Pancreas (tissue), 10 donors: ENCODE measurements around the gene GSTM5. TPM values are rescaled to one million over a fixed set of nuclear protein-coding genes. Genes with fewer than 3 reads are reported as not detected.

Experiments used
- ATAC-seq, 4 donors: fragments of 200-7000 bp; cut with Tn5 transposase; one replicate each; pipeline versions ENCODE4 v1.8.0 to v1.9.1; 2020; ENCODE audit warnings: mild to moderate bottlenecking in 4 of 4, moderate library complexity in 4 of 4
- DNase-seq, 6 donors: peaks; one replicate each; pipeline ENCODE4 v3.0.0-alpha.2; 2020
- FAIRE-seq: peaks from 2 replicates; lab custom pipeline; 2012; peaks lifted over from hg19 to GRCh38; lab: Jason Lieb, UNC
- H3K27ac ChIP-seq, 4 donors: fragments of 200-600 bp; sonication (generic); 1 replicate in 3 of 4; 2 replicates in 1 of 4; pipeline versions ENCODE4 v1.5.0 to v1.8.0; 2020
- H3K27me3 ChIP-seq, 4 donors: fragments of 200-600 bp; one replicate each; pipeline ENCODE4 v1.8.0; 2021
- H3K36me3 ChIP-seq, 3 donors: fragments of 200-600 bp; sonication (generic) in 1 of 3; one replicate each; pipeline versions ENCODE4 v1.5.0 to v1.8.0; 2020 to 2021
- H3K4me1 ChIP-seq, 3 donors: fragments of 200-600 bp; one replicate each; pipeline ENCODE4 v1.8.0; 2021
- H3K4me3 ChIP-seq, 4 donors: fragments of 200-600 bp; sonication (generic) in 2 of 4; one replicate each; pipeline versions ENCODE4 v1.5.0 to v1.8.0; 2020 to 2021
- H3K9me3 ChIP-seq, 4 donors: fragments of 200-600 bp; one replicate each; pipeline ENCODE4 v1.8.0; 2021
- WGBS, 2 donors: extraction: QIAGEN DNeasy Blood & Tissue Kit; methylation state at CpG; one replicate each; pipeline ENCODE4 v1.1.7; 2013; 5-methylcytosine and 5-hydroxymethylcytosine counted together
- intact Hi-C, 3 donors: fragments of 100-400 bp; cut with DNase I; formaldehyde crosslinking; loops; one replicate each; pipeline versions ENCODE4 v1.11.1 to v1.14.2; 2022
- polyA plus RNA-seq, 2 donors: library from polyadenylated mRNA; stranded (reverse); fragments of 200-250 nt; gene quantifications; one replicate each; pipeline ENCODE4 v1.2.3, GENCODE V29; 2013
- total RNA-seq, 6 donors: library from RNA; stranded (reverse); fragmentation: NEBNext Ultra II Directional in 4 of 6; extraction: Animal tissue kit (Norgen Biotek cat#: 25700) in 4 of 6; gene quantifications; one replicate each; pipeline versions ENCODE4 v1.2.1 to v1.2.4, GENCODE V29; 2021 to 2023
- TF ChIP-seq, protein P1 (sequence below), 4 donors: fragments of 200-600 bp; sonication (generic) in 3 of 4; IDR thresholded peaks; one replicate each; pipeline versions ENCODE4 v1.5.0 to v1.8.0; 2021; ENCODE audit warnings: antibody characterized with exemption in 4 of 4
- donor health status: healthy with polysubstance abuse.
- donor health status: DM: no; HTN: no; CAD: no; lungs with moderate emphysema.
- donor health status: DM: no; HTN: no; CAD: no.
- donor health status: control.
- donor health status: control.
- donor health status: Bipolar disorder and iron deficiency.
- donor health status: DM: yes; HTN: yes; CAD: no.
- donor health status: DM: no; HTN: no; CAD: no.
- donor health status: DM: no; HTN: no; CAD: no.
- donor health status: DM: yes; HTN: yes; CAD: no.

The GSTM5 gene
- total and polyA plus RNA-seq, 8 donors = 0.42 to 4.5 (median 2.1) TPM

DNA sequence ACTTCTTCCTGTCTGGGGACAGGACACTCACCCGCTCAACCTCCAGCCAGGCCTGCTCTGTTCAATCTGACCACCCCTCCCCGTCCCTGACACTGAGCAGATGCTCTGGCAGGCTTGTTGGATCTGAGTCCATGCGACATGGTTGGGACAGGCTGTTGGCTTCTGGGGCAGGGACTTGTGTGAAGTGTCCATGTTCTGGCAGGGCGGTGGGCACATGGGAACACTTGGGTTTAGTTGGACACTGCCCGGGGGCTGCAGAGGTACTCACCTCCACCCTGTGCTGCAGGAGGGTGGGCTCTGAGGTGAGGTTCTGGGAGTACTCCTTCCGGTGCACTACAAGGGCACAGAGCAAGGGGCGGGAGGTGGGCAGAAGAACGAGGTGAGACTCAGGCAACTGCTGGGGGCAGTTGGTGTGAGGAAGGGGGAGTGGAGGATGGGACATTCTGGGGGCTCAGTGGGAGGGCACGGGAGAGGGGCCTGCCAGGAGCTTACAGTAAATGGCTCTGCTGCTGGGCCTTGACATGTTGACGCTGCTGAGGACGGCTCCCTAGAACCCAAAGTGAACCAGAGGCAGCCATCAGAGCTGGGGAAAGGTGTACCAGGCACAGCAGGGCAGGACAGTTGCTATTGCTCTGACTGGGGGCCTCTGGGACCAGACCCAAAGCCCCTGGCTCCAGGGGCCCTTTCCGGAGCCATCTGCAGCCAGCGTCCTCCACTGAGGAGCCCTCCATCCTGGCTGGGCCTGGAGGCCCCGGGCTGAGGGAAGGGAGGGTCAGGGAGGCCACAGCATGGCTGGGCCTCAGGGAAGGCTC lies 49.4 kb downstream of the GSTM5 start:
- intact Hi-C loops = no loop called here
- 75 to 94% methylated on average over 14 of the region's 14 CpGs for WGBS, 2 donors
- ATAC-seq = no peak
- FAIRE-seq = no peak
- DNase-seq = peak in 2 of 6 donors; percentile 8 to 45
- no peak overlapping the region for H3K27ac ChIP-seq
- TF ChIP-seq, protein P1, sequence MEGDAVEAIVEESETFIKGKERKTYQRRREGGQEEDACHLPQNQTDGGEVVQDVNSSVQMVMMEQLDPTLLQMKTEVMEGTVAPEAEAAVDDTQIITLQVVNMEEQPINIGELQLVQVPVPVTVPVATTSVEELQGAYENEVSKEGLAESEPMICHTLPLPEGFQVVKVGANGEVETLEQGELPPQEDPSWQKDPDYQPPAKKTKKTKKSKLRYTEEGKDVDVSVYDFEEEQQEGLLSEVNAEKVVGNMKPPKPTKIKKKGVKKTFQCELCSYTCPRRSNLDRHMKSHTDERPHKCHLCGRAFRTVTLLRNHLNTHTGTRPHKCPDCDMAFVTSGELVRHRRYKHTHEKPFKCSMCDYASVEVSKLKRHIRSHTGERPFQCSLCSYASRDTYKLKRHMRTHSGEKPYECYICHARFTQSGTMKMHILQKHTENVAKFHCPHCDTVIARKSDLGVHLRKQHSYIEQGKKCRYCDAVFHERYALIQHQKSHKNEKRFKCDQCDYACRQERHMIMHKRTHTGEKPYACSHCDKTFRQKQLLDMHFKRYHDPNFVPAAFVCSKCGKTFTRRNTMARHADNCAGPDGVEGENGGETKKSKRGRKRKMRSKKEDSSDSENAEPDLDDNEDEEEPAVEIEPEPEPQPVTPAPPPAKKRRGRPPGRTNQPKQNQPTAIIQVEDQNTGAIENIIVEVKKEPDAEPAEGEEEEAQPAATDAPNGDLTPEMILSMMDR (IDR thresholded peaks at IDR 0.05) = no peak
- no peaks in the 10 kb centered on the region for H3K36me3 ChIP-seq
- H3K4me3 ChIP-seq = no peak overlapping the region
- H3K27me3 ChIP-seq = no peaks in the 10 kb centered on the region
- no peaks in the 10 kb centered on the region for H3K9me3 ChIP-seq
- no peaks in the 10 kb centered on the region for H3K4me1 ChIP-seq

DNA sequence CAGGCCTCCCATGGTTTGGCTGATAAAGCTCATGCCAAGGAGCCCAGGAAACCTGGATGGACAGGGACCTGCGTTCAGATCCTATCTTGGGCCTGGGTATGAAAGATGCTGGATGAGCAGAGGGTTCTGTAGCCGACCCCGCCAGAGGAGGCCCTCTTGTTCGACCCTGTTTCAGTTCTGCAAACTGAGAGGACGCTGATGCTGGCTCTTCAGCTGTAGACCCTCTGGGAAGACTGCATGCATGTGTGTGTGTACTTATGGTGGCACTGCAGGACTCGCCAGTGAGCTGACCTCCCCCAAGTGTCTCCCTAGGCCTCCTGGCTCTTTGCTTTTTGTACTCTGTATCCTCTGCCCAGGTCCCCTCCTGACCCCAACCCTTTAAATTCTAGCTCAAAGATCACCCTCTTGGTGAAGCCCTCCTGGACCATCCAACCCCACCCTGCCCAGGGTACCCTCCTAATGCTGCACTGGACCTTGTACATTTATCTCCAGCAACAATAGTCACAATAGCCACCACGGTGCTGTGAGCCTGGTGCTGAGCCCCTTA lies 50.1 kb downstream of the GSTM5 start:
- TF ChIP-seq, protein P1 (IDR thresholded peaks at IDR 0.05) = no peak
- DNase-seq = peak in 2 of 6 donors; percentile 5 to 31
- 76 to 92% methylated on average over 7 of the region's 7 CpGs for WGBS, 2 donors
- Histone ChIP-seq H3K4me1 (no peaks in the 10 kb centered on the region), H3K4me3 (no peak overlapping the region), H3K9me3 (no peaks in the 10 kb centered on the region), H3K27me3 (no peaks in the 10 kb centered on the region), H3K27ac (no peak overlapping the region), H3K36me3 (no peaks in the 10 kb centered on the region)
- no peak for ATAC-seq
- FAIRE-seq = no peak
- intact Hi-C loops = no loop called here

DNA sequence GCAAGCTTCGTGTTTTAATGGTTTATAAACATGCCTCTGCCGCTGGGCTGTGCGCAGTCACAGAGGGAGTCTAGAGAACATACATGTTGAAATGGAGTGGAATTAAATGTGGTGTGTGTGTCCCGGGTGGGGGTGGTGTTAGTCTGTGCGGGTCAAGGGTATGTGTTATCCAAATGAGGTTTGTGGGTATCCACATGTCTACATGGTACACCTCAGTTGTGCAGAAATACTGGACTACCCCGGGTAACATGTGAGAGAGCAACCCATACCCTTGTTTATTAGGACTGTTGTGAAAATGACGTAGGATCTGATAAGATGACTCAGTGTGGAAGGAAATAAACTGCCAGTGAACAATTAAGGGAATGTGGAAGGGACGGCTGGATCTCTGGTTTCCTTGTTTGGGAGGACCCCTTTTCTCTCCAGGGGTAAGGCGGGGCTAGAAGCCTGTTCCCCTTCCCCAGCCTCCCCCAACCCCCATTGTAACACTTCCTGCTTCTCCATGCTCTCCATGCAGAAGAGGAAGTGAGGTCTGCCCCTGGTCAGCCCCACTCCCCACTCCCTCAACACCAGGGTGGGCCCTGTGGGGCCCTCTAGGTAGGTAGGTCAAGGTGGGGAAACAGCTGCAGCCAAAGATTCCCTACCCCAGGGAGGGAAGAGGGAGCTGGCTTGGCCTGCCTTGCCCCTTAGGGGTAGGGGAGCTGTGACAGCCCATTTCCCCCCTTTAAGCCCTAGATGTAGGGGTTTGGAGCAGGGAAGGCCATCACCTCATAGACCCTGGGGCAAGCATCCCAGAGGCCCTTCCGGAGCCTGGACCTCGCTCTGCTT lies 51.0 kb downstream of the GSTM5 start:
- H3K4me3 ChIP-seq = no peak overlapping the region
- intact Hi-C loops = no loop called here
- FAIRE-seq = no peak
- TF ChIP-seq, protein P1 (IDR thresholded peaks at IDR 0.05) = no peak
- H3K36me3 ChIP-seq = no peaks in the 10 kb centered on the region
- DNase-seq = peak in 2 of 6 donors; percentile 20 to 41
- H3K27ac ChIP-seq = no peak overlapping the region
- ATAC-seq = peak in 3 of 4 donors; percentile 45 to 63 (median 53)
- no peaks in the 10 kb centered on the region for H3K4me1 ChIP-seq
- H3K27me3 ChIP-seq = no peaks in the 10 kb centered on the region
- 81% methylated on average over 11 of the region's 11 CpGs for WGBS, 2 donors
- H3K9me3 ChIP-seq = no peaks in the 10 kb centered on the region

DNA sequence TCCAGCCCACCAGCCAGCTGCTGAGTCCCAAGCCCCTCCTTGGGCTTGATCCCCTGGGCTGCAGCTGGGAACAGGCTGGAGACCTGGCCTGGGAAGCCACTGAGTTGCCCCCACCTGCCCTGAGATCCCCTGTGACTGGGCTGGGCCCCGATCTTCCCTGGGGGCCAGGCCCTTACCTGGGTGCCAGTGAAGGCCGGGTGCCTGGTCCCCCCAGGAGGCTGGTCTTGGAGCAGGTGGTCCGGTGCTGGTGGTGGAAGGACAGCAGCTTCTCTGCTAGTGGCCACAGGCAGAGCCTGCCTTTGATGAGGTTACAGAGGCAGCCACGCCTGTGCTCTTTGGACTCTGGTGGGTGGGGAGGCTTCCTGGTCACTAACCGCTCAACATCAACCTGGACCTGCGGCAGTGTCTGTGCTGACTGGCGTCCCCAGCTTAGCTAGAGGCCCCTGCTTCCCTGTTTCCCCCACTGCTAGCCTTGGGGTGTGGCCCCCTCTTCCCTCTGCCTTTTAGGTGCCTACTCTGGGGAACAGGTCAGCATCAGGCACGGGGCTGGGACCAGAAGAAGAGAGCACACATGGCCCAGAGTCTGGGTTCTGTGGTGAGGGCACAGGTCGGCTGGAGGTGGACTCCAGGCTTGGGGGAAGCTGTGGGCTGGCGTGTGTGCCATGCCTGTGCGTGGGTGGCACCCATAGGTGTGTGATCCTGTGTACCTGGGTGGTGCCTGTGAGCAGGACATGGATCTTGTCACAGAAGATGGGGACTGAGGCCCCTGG lies 51.8 kb downstream of the GSTM5 start, which contains the start of gene EPS8L3:
EPS8L3 (minus strand) TSS at position 278 of the 770 bp plus-strand sequence. CDS start 2,174 bp downstream, outside the sequence.
- TF ChIP-seq, protein P1 (IDR thresholded peaks at IDR 0.05) = no peak
- Histone ChIP-seq H3K27me3 (no peaks in the 10 kb centered on the region), H3K36me3 (no peaks in the 10 kb centered on the region), H3K9me3 (no peaks in the 10 kb centered on the region), H3K27ac (no peak within 1 kb of the TSS), H3K4me1 (no peaks in the 10 kb centered on the region), H3K4me3 (no peak within 1 kb of the TSS)
- FAIRE-seq (no peak), DNase-seq (peak in 3 of 6 donors; percentile 22 to 57 (median 52)), ATAC-seq (peak; percentile 47 to 68 (median 60))
- intact Hi-C loops = no loop called here
- WGBS, 2 donors = 82 to 86% methylated on average over 11 of the region's 11 CpGs
